GM12878 (cell line): Measurements from ENCODE around the gene PPP2R5C. TPM values are rescaled to one million over a fixed set of nuclear protein-coding genes. Genes with fewer than 3 reads are reported as not detected.

Source experiments
- BACH1 ChIP-seq: fragments of 450-650 bp; IDR thresholded peaks from 2 replicates; pipeline ENCODE4 v1.6.1; 2017; ENCODE audit warnings: mild to moderate bottlenecking, borderline replicate concordance
- BHLHE40 ChIP-seq, 2 experiments: fragments of 450-650 bp in 1 of 2; IDR thresholded peaks; 2 replicates each; pipeline ENCODE4 v1.6.1; 2011 to 2017; ENCODE audit warnings: low read depth in 2 of 2, borderline replicate concordance in 1 of 2, improper control_type of control experiment in 1 of 2, low read length in 1 of 2, mild to moderate bottlenecking in 1 of 2
- CHD2 ChIP-seq: IDR thresholded peaks from 2 replicates; pipeline ENCODE4 v1.6.1; 2011; ENCODE audit warnings: low read depth, low read length, improper control_type of control experiment, borderline replicate concordance
- GATAD2B ChIP-seq: fragments of 450-650 bp; conservative IDR thresholded peaks from 2 replicates; pipeline ENCODE4 v1.6.1; 2017; ENCODE audit warnings: low read depth, mild to moderate bottlenecking, moderate library complexity
- HDGF ChIP-seq: fragments of 450-650 bp; IDR thresholded peaks from 2 replicates; pipeline ENCODE4 v1.6.1; 2016; ENCODE audit warnings: antibody characterized with exemption
- IKZF1 ChIP-seq: fragments of 450-650 bp; conservative IDR thresholded peaks from 2 replicates; pipeline ENCODE4 v1.6.1; 2017; ENCODE audit warnings: antibody characterized with exemption, mild to moderate bottlenecking
- JUNB ChIP-seq: IDR thresholded peaks from 2 replicates; pipeline ENCODE4 v1.6.1; 2016; ENCODE audit warnings: antibody characterized with exemption, mild to moderate bottlenecking
- LARP7 ChIP-seq: fragments of 450-650 bp; IDR thresholded peaks from 2 replicates; pipeline ENCODE4 v1.6.1; 2017; ENCODE audit warnings: mild to moderate bottlenecking
- MAX ChIP-seq: IDR thresholded peaks from 2 replicates; pipeline ENCODE4 v1.6.1; 2012; ENCODE audit warnings: low read depth, low read length, improper control_type of control experiment
- MEF2A ChIP-seq: IDR thresholded peaks from 2 replicates; pipeline ENCODE4 v1.6.1; 2011; ENCODE audit warnings: low read depth, mild to moderate bottlenecking, low read length, moderate library complexity; ENCODE audit not compliant: insufficient read depth
- NBN ChIP-seq: fragments of 450-650 bp; IDR thresholded peaks from 2 replicates; pipeline ENCODE4 v1.6.1; 2016
- NFYA ChIP-seq: IDR thresholded peaks from 2 replicates; pipeline ENCODE4 v1.6.1; 2011; ENCODE audit warnings: low read depth, mild to moderate bottlenecking, low read length, improper control_type of control experiment, borderline replicate concordance
- NKRF ChIP-seq: fragments of 450-650 bp; conservative IDR thresholded peaks from 2 replicates; pipeline ENCODE4 v1.6.1; 2017; ENCODE audit warnings: mild to moderate bottlenecking, moderate library complexity
- POLR2AphosphoS2 ChIP-seq: IDR thresholded peaks from 2 replicates; pipeline ENCODE4 v1.6.1; 2011; ENCODE audit warnings: low read depth, mild to moderate bottlenecking, low read length, improper control_type of control experiment, moderate library complexity
- RAD21 ChIP-seq: IDR thresholded peaks from 2 replicates; pipeline ENCODE4 v1.6.1; 2011; ENCODE audit warnings: mild to moderate bottlenecking, low read depth, low read length, moderate library complexity; ENCODE audit not compliant: insufficient read depth
- SMARCA5 ChIP-seq: fragments of 450-650 bp; IDR thresholded peaks from 2 replicates; pipeline ENCODE4 v1.6.1; 2017; ENCODE audit warnings: mild to moderate bottlenecking
- SMC3 ChIP-seq: IDR thresholded peaks from 2 replicates; pipeline ENCODE4 v1.6.1; 2011; ENCODE audit warnings: low read length, improper control_type of control experiment, borderline replicate concordance
- YY1 ChIP-seq: IDR thresholded peaks from 2 replicates; pipeline ENCODE4 v1.6.1; 2011; ENCODE audit warnings: low read depth, mild to moderate bottlenecking, low read length
- polyA plus RNA-seq, 11 experiments: library from polyadenylated mRNA; depleted of rRNA in 4 of 11; unstranded in 6 of 11; stranded (reverse) in 5 of 11; fragments of >200 nt; fragmentation: Nextera tagmentation in 4 of 11; fragmentation: Illumina TruSeq in 1 of 11; extraction: Ambion mirVana in 4 of 11; extraction: Trizol in 1 of 11; gene quantifications; 1 replicate in 1 of 11; 2 replicates in 10 of 11; pipeline versions ENCODE4 v1.2.1 to v1.2.3, GENCODE V29; 2011 to 2016; ENCODE audit warnings: inconsistent platforms in 2 of 11, missing spikeins in 2 of 11, low read depth in 1 of 11
- total RNA-seq, 4 experiments: library from RNA; depleted of rRNA in 3 of 4; stranded (reverse); fragments of >200 nt in 3 of 4; fragmentation: Illumina TruSeq in 1 of 4; extraction: Trizol in 1 of 4; gene quantifications; 2 replicates each; pipeline versions ENCODE4 v1.2.1 to v1.2.3, GENCODE V29; 2013 to 2021

Gene PPP2R5C
- total and polyA plus RNA-seq, 10 of the 15 experiments (the other 5 are each of a cell fraction or from before 2014, with no cell fraction given), result 106 to 199 (median 144) TPM

- no peak for TF ChIP-seq NKRF
- no peak for TF ChIP-seq JUNB
- TF ChIP-seq MEF2A, result peak; percentile 39; the same call in 1 of the 2 replicates
- 0 out of 2 replicates have a peak, but pooled peaks have one; percentile 35 for TF ChIP-seq GATAD2B
- no peak for TF ChIP-seq POLR2AphosphoS2
- TF ChIP-seq LARP7, result 0 out of 2 replicates have a peak, but pooled peaks have one; percentile 43
- peak; percentile 74; the same call in 1 of the 2 replicates for TF ChIP-seq SMARCA5
- peak; percentile 33; the same call in 1 of the 2 replicates for TF ChIP-seq NBN
- TF ChIP-seq NFYA, result no peak
- TF ChIP-seq MAX, result peak; percentile 53
- TF ChIP-seq BHLHE40 (IDR thresholded peaks at IDR 0.05; ENCODE audit: borderline replicate concordance in 1 of 2, low read depth in 2 of 2, low read length in 1 of 2), result peak in 1 of 2 experiments; percentile 17; a peak in 1 of 4 replicates
- TF ChIP-seq YY1, result peak; percentile 64; the same call in 1 of the 2 replicates
- 0 out of 2 replicates have a peak, but pooled peaks have one; percentile 16 for TF ChIP-seq IKZF1
- no peak for TF ChIP-seq HDGF
- TF ChIP-seq RAD21, result peak; percentile 95
- TF ChIP-seq CHD2, result no peak
- TF ChIP-seq SMC3, result peak; percentile 92
- no peak for TF ChIP-seq BACH1
Measured at GRCh38 chr14:101961011-101961721, 199.7 kb downstream of the PPP2R5C start (continued).
